ENCODE measurements around the gene CNTFR.

Gene CNTFR

DNA sequence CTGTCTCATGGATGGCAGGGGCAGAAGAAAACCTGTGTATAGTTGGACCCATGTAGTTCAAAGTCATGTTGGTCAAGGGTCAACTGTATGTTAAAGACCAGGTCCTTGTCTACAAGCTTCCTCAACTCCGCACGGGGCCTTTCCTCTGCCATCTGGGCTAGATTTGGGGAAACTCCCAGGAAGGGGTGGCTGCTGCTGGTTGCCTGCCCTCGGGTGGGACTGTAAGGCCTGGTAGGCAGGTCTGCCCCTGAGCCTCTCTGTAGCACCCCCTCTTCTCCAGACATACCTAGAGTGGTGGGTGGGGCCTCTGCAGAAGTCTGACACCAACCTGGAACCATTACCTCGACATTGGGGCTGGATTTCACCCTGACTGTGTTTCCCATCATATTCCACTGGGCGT is 82.0 kb downstream of the CNTFR start:
- no peaks in the 10 kb centered on the region for H3K9me3 ChIP-seq
- TF ChIP-seq, protein P1, sequence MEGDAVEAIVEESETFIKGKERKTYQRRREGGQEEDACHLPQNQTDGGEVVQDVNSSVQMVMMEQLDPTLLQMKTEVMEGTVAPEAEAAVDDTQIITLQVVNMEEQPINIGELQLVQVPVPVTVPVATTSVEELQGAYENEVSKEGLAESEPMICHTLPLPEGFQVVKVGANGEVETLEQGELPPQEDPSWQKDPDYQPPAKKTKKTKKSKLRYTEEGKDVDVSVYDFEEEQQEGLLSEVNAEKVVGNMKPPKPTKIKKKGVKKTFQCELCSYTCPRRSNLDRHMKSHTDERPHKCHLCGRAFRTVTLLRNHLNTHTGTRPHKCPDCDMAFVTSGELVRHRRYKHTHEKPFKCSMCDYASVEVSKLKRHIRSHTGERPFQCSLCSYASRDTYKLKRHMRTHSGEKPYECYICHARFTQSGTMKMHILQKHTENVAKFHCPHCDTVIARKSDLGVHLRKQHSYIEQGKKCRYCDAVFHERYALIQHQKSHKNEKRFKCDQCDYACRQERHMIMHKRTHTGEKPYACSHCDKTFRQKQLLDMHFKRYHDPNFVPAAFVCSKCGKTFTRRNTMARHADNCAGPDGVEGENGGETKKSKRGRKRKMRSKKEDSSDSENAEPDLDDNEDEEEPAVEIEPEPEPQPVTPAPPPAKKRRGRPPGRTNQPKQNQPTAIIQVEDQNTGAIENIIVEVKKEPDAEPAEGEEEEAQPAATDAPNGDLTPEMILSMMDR (IDR thresholded peaks at IDR 0.05) = no peak

DNA sequence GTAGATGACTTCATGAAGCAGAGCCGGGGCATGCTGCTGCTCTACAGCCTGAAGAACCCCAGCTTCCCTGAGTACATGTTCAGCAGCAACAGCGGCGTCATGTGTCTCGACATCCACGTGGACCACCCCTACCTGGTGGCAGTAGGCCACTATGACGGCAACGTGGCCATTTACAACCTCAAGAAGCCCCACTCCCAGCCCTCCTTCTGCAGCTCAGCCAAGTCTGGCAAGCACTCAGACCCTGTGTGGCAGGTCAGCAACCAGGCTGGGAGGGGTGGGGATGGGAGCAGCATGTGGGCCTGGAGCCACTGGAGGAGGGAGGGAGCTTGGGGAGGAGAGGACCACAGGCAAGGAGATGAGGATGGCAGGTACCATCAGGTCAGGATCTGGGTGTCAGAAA is 82.9 kb downstream of the CNTFR start:
- H3K27me3 ChIP-seq = peaks cover 29% of the 10 kb centered on the region
- TF ChIP-seq, protein P1 (IDR thresholded peaks at IDR 0.05) = no peak
- H3K4me1 ChIP-seq (ENCODE audit: control insufficient read depth in 1 of 2, insufficient read depth in 1 of 2, low read depth in 1 of 2, low read length in 1 of 2) = no peaks in the 10 kb centered on the region

More for the DNA sequence above, 82.0 kb downstream of the CNTFR start:
- Histone ChIP-seq H3K4me3 (ENCODE audit: low read depth in 1 of 2, low read length in 1 of 2) (no peak overlapping the region), H3K36me3 (no peaks in the 10 kb centered on the region), H3K4me1 (ENCODE audit: control insufficient read depth in 1 of 2, insufficient read depth in 1 of 2, low read depth in 1 of 2, low read length in 1 of 2) (no peaks in the 10 kb centered on the region), H3K27ac (no peak overlapping the region), H3K27me3 (peaks cover 28% of the 10 kb centered on the region)

DNA sequence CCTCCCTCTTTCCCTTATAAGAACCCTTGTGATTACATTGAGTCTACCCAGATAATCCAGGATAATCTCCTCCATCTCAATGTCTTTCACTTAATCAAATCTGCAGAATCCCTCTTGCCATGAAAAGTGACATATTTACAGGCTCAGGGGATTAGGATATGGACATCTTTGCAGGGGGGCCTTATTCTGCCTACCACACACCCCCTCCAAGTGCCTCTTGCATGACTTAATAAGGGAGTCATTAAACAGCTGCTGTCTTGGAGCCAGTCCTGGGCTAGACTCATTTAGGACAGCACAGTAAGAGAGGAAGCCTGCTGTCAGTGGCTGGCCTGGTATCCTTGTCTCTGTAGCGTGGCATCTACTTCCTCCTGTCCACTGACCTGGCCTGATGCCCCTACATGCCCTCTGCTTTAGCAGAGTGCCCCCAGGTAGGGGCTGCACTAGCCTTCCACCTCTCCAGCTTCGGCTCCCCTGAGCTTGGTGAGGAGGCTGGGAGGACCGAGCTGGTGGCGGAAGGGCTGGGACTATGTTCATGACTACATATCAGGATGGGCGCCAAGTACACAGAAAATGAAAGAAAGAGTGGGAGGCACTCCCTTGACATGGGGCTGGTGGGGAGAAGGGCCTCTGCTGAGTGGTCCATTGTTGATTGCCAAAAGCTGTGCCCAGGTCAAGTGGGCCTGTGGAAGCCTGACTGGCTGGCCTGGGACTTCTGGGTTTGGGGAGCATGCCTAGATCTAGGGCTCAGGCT is 84.0 kb downstream of the CNTFR start:
- Histone ChIP-seq H3K9me3 (no peaks in the 10 kb centered on the region), H3K27me3 (peaks cover 25% of the 10 kb centered on the region), H3K36me3 (no peaks in the 10 kb centered on the region), H3K4me1 (ENCODE audit: control insufficient read depth in 1 of 2, insufficient read depth in 1 of 2, low read depth in 1 of 2, low read length in 1 of 2) (no peaks in the 10 kb centered on the region), H3K4me3 (ENCODE audit: low read depth in 1 of 2, low read length in 1 of 2) (no peak overlapping the region), H3K27ac (no peak overlapping the region)
- TF ChIP-seq, protein P1 (IDR thresholded peaks at IDR 0.05) = no peak

More for the DNA sequence above, 82.9 kb downstream of the CNTFR start:
- Histone ChIP-seq H3K36me3 (no peaks in the 10 kb centered on the region), H3K27ac (no peak overlapping the region), H3K4me3 (ENCODE audit: low read depth in 1 of 2, low read length in 1 of 2) (no peak overlapping the region), H3K9me3 (no peaks in the 10 kb centered on the region)

DNA sequence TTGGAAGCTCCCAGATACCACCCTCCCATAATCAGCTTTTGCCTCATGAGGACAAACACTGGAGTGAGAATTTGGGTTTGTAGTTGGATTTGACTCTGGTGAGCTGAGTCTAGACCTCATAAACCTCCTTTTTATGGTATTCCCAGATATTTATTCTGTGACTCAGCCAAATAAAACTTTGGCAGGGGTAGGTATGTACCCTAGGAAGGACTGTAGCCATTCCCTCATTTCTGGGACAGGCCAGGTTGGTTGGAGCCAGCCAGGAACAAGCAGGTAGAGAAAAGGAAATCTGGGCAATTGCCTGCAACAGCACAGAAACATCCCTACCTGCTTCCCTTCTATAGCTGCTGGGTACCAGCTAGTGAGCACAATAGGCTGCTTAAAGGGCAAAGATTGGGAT is 86.1 kb downstream of the CNTFR start:
- TF ChIP-seq, protein P1 (IDR thresholded peaks at IDR 0.05) = no peak
- Histone ChIP-seq H3K9me3 (no peaks in the 10 kb centered on the region), H3K27ac (no peak overlapping the region), H3K4me1 (ENCODE audit: control insufficient read depth in 1 of 2, insufficient read depth in 1 of 2, low read depth in 1 of 2, low read length in 1 of 2) (no peaks in the 10 kb centered on the region), H3K36me3 (no peaks in the 10 kb centered on the region), H3K27me3 (peaks cover 27% of the 10 kb centered on the region), H3K4me3 (ENCODE audit: low read depth in 1 of 2, low read length in 1 of 2) (no peak overlapping the region)

DNA sequence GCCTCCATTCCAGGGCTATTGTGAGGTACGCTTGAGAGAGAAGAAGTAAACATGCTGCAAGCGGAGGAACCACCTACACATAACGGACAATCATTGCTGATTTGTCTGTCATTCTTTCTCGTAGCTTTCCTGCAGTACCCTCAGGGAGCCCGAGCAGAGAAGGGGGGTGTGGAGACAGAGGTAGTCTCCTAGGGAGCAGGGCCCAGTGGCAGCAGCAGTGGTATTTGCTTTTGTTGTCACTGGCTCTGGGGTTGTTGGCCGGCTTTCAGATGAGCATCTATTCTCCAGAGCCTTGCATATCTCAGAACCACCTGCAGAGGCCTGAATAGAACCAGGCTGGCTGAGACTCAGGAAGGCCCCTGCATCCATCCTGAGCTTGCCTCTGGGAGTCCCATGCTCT is 86.6 kb downstream of the CNTFR start:
- H3K9me3 ChIP-seq = no peaks in the 10 kb centered on the region
- H3K27ac ChIP-seq = no peak overlapping the region
- peaks cover 32% of the 10 kb centered on the region for H3K27me3 ChIP-seq
- no peaks in the 10 kb centered on the region for H3K36me3 ChIP-seq
- no peaks in the 10 kb centered on the region for H3K4me1 ChIP-seq (ENCODE audit: control insufficient read depth in 1 of 2, insufficient read depth in 1 of 2, low read depth in 1 of 2, low read length in 1 of 2)
- H3K4me3 ChIP-seq (ENCODE audit: low read depth in 1 of 2, low read length in 1 of 2) = no peak overlapping the region
- TF ChIP-seq, protein P1 (IDR thresholded peaks at IDR 0.05) = no peak

Measured in neutrophil (primary cell).